Measurements from ENCODE around the gene TP53BP2.
A peak's percentile ranks its signal among the peaks of the same experiment; 100 is the strongest.
"Not testable (repeated sequence)": the region's sequence is repeated elsewhere in the genome, so short reads cannot be mapped to it uniquely, and the experiment has no call there.

The TP53BP2 gene

DNA sequence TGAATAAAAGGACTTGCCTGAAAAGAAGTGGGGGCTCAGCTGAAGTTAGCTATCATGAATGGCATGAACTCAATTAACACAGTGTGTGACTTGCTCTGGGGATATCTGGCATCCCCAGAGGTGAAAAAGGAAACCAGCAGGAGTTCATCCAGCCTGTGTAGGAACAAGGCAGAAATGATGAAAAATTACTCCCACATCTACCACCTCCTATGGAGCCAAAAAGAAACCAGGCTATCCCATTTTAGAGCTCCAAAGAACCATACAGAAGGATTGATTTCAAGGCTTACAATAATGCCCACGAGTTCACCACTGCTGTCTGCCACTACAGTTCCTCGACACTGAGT, 25.3 kb downstream of the TP53BP2 start:
- no peak overlapping the region for H3K4me3 ChIP-seq (ENCODE audit: low read depth, low read length)
- TF ChIP-seq, protein P1, sequence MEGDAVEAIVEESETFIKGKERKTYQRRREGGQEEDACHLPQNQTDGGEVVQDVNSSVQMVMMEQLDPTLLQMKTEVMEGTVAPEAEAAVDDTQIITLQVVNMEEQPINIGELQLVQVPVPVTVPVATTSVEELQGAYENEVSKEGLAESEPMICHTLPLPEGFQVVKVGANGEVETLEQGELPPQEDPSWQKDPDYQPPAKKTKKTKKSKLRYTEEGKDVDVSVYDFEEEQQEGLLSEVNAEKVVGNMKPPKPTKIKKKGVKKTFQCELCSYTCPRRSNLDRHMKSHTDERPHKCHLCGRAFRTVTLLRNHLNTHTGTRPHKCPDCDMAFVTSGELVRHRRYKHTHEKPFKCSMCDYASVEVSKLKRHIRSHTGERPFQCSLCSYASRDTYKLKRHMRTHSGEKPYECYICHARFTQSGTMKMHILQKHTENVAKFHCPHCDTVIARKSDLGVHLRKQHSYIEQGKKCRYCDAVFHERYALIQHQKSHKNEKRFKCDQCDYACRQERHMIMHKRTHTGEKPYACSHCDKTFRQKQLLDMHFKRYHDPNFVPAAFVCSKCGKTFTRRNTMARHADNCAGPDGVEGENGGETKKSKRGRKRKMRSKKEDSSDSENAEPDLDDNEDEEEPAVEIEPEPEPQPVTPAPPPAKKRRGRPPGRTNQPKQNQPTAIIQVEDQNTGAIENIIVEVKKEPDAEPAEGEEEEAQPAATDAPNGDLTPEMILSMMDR (IDR thresholded peaks at IDR 0.05; ENCODE audit: control insufficient read depth, extremely low read depth, insufficient read depth) = no peak
- no peak for DNase-seq (ENCODE audit: low read depth)

DNA sequence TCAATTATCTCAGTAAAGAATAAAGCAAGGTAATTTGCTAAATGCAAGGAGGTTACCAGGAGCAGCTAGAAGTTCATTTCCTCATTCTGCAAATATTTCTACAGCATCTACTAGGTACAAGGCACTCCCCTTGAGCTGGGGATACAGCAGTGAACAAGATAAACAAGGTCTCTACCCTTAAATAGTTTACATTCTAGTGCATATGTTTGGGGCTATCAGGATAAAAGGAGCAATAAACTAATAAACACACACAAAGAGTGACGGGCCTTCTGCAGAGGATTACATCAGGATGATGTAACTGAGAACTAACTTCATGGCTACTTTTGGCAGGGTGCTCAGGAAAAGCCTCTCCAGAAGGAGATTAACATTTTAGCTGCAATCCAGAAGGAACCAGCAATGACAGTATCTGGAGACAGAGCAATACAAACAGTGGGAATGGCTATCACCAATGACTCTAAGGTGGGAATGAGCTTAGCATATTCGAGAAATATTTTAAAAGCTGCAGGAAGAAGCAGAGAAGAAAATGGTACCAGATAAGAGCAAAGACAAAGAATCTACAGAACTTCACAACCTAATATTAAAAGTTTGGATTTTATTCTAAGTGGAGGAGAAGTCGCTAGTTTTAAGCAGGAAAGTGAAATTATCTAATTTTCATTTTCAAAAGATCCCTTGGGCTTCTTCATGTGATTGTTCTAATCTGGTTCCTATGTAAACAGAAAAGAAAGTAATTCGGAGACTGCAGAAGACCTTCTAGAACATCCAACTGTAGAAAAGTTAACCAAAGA, 25.8 kb downstream of the TP53BP2 start:
- TF ChIP-seq, protein P1 (IDR thresholded peaks at IDR 0.05; ENCODE audit: control insufficient read depth, extremely low read depth, insufficient read depth) = no peak
- peak; percentile 45 for DNase-seq (ENCODE audit: low read depth)
- no peak overlapping the region for H3K4me3 ChIP-seq (ENCODE audit: low read depth, low read length)

DNA sequence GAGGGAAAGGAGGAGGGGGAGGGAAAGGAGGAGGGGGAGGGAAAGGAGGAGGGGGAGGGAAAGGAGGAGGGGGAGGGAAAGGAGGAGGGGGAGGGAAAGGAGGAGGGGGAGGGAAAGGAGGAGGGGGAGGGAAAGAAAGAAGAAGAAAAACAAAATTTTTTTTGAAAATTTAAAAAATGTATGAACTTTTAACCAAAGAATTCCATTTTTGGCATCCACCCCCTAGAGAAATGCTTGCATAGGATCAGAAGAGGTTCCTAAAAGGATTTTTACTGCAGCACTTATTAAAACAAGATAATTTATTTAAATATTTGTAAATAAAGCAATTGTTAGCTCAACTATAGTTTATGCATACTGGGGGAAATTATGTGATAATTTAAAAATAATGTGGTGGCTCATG, 28.5 kb downstream of the TP53BP2 start:
- not testable (repeated sequence) for H3K4me3 ChIP-seq (ENCODE audit: low read depth, low read length); DNase-seq (ENCODE audit: low read depth)

DNA sequence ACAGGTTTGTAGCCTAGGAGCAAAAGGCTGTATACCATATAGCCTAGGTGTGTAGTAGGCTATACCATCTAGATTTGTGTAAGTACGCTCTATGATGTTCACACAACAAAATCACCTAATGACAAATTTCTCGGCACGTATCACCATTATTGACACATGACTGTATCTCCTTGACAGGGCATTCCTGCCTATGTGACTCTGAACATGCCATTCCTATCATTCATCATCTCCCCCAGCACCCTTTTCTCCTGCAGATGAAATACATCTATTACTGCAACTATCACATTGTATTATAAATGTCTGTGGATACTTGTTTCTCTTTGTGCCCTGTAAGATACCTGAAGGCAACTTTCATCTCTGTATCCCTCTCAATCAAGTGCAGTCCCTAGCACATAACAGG, 29.9 kb downstream of the TP53BP2 start:
- no peak overlapping the region for H3K4me3 ChIP-seq (ENCODE audit: low read depth, low read length)
- no peak for DNase-seq (ENCODE audit: low read depth)

DNA sequence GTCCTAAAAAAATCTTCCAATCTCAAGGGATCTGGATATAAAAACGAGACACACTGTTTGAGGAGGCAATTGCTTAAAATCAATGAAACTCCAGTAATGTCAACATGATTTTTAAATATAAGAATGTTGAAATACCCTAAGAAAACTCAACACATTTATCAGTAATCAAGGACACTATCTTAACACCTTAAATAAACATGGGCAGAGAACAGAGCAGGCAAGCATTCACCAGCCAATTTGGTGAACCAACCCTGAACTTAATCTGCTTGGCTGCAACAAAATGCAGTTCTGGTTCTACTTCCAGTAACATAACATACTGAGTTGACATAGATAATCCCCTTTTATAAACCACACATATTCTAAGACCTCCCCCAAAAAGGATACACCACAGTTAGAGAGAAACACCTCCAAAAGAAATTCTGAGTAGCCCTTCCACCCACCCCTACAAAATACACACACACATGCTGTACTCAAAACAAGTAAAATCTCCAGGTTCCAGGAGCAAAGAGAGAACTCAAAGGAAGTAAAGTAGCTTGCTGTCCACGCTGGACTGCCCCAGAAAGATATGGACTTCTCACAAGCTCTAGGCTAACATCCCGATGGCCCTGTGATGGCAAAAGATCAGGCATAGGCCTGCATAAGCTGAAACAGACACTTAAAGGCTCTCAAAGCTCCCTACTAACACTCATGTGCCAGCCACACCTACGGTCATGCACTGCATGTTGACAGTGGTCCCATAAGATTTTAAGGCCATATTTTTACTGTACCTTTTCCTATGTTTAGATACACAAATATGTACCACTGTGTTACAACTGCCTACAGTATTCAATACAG, 30.5 kb downstream of the TP53BP2 start:
- DNase-seq (ENCODE audit: low read depth) = no peak
- H3K4me3 ChIP-seq (ENCODE audit: low read depth, low read length) = no peak overlapping the region
- TF ChIP-seq, protein P1 (IDR thresholded peaks at IDR 0.05; ENCODE audit: control insufficient read depth, extremely low read depth, insufficient read depth) = no peak

More for the DNA sequence above, 29.9 kb downstream of the TP53BP2 start:
- TF ChIP-seq, protein P1 (IDR thresholded peaks at IDR 0.05; ENCODE audit: control insufficient read depth, extremely low read depth, insufficient read depth) = no peak

DNA sequence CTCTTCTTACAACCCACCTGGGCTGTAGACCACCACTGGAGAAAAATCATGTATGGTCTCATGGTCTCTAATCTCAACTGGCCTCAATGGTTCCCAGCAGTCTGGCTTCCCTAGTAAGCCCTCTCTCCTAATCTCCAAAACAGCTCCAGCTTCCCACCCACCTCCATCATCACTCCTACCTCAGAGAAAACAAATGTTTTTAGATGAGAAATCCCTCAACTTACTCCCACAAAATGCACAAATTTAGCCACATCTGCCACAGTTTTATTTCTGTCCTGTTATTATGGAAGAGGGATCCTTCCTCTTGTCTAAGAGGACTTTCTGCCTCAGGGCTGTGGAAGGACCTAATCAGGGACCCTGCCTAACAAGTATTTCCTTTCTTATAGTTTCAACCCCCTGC, 32.1 kb downstream of the TP53BP2 start:
- DNase-seq (ENCODE audit: low read depth) = no peak
- no peak overlapping the region for H3K4me3 ChIP-seq (ENCODE audit: low read depth, low read length)
- TF ChIP-seq, protein P1 (IDR thresholded peaks at IDR 0.05; ENCODE audit: control insufficient read depth, extremely low read depth, insufficient read depth) = no peak

DNA sequence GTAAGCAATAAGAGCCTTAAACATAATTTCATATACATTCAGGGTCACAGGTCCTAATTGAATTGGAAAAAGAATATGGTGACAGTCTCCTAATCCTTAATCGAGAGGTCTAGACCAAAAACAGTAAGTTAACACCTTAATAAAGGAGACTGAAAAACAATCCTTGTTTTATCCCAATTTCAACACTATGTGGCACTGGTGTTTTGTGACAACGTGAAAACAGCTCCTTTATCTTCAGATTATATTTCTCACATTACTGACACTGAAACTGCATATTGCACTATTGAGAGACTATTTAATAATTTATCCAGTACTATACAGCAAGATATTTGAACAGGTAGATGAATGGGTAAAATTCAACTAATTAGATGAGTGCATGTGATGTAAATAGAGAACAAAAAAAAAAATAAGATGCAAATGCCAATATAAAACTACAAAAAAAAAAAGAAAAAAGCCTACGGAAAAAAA, 34.1 kb downstream of the TP53BP2 start:
- TF ChIP-seq, protein P1 (IDR thresholded peaks at IDR 0.05; ENCODE audit: control insufficient read depth, extremely low read depth, insufficient read depth) = peak; percentile 72
- no peak overlapping the region for H3K4me3 ChIP-seq (ENCODE audit: low read depth, low read length)
- no peak for DNase-seq (ENCODE audit: low read depth)
